ENCODE measurements around the gene TMPRSS4.

Gene TMPRSS4

GRCh38 chr11:118071416-118072030 is 5.4 kb upstream of the TMPRSS4 start:
- Histone ChIP-seq H3K79me2 (ENCODE audit: insufficient read depth, low read length) (no peaks in the 10 kb centered on the region), H3F3A (ENCODE audit: insufficient read depth, low read length) (no peaks in the 10 kb centered on the region), H3K4me3 (ENCODE audit: low read depth, low read length, poor library complexity, severe bottlenecking) (no peak overlapping the region), H3K9me3 (ENCODE audit: low read length) (no peaks in the 10 kb centered on the region), H3K4me2 (ENCODE audit: low read length) (no peak overlapping the region), H3K27ac (ENCODE audit: low read depth, low read length, poor library complexity, severe bottlenecking) (no peak overlapping the region), H3K4me1 (ENCODE audit: insufficient read depth, low read length, severe bottlenecking) (no peaks in the 10 kb centered on the region), H3K9me2 (ENCODE audit: low read depth, low read length) (no peaks in the 10 kb centered on the region), H2AFZ (ENCODE audit: low read length) (no peak overlapping the region), H3K27me3 (ENCODE audit: insufficient read depth, low read length) (no peaks in the 10 kb centered on the region), H3K36me3 (ENCODE audit: insufficient read depth, low read length) (no peaks in the 10 kb centered on the region), H3K9ac (ENCODE audit: low read length) (no peak overlapping the region), H4K20me1 (ENCODE audit: insufficient read depth, low read length) (no peaks in the 10 kb centered on the region)
- TF ChIP-seq CTCF (IDR thresholded peaks at IDR 0.05; ENCODE audit: low read length) (no peak), EZH2 (IDR thresholded peaks at IDR 0.05; ENCODE audit: borderline replicate concordance, low read length) (no peak)

- H3K4me1 ChIP-seq (ENCODE audit: insufficient read depth, low read length, severe bottlenecking) = no peaks in the 10 kb centered on the region
- no peak overlapping the region for H2AFZ ChIP-seq (ENCODE audit: low read length)
- no peaks in the 10 kb centered on the region for H3K79me2 ChIP-seq (ENCODE audit: insufficient read depth, low read length)
- H3K27ac ChIP-seq (ENCODE audit: low read depth, low read length, poor library complexity, severe bottlenecking) = no peak overlapping the region
- no peaks in the 10 kb centered on the region for H3K27me3 ChIP-seq (ENCODE audit: insufficient read depth, low read length)
- no peaks in the 10 kb centered on the region for H3F3A ChIP-seq (ENCODE audit: insufficient read depth, low read length)
- H3K9me2 ChIP-seq (ENCODE audit: low read depth, low read length) = no peaks in the 10 kb centered on the region
- H4K20me1 ChIP-seq (ENCODE audit: insufficient read depth, low read length) = no peaks in the 10 kb centered on the region
- H3K4me2 ChIP-seq (ENCODE audit: low read length) = no peak overlapping the region
- TF ChIP-seq CTCF (IDR thresholded peaks at IDR 0.05; ENCODE audit: low read length) = no peak
- no peak for TF ChIP-seq EZH2 (IDR thresholded peaks at IDR 0.05; ENCODE audit: borderline replicate concordance, low read length)
- no peak overlapping the region for H3K9ac ChIP-seq (ENCODE audit: low read length)
- no peaks in the 10 kb centered on the region for H3K9me3 ChIP-seq (ENCODE audit: low read length)
- H3K4me3 ChIP-seq (ENCODE audit: low read depth, low read length, poor library complexity, severe bottlenecking) = no peak overlapping the region
- no peaks in the 10 kb centered on the region for H3K36me3 ChIP-seq (ENCODE audit: insufficient read depth, low read length)
These were observed 3.3 kb upstream of the TMPRSS4 start for GRCh38 chr11:118073554-118073953.

GRCh38 chr11:118074091-118074685 is 2.7 kb upstream of the TMPRSS4 start:
- Histone ChIP-seq H3K36me3 (ENCODE audit: insufficient read depth, low read length) (no peaks in the 10 kb centered on the region), H3K4me2 (ENCODE audit: low read length) (no peak overlapping the region), H3K27me3 (ENCODE audit: insufficient read depth, low read length) (no peaks in the 10 kb centered on the region), H2AFZ (ENCODE audit: low read length) (no peak overlapping the region), H3K9ac (ENCODE audit: low read length) (no peak overlapping the region), H3K9me3 (ENCODE audit: low read length) (no peaks in the 10 kb centered on the region), H3K4me3 (ENCODE audit: low read depth, low read length, poor library complexity, severe bottlenecking) (no peak overlapping the region), H3K9me2 (ENCODE audit: low read depth, low read length) (no peaks in the 10 kb centered on the region), H3K79me2 (ENCODE audit: insufficient read depth, low read length) (no peaks in the 10 kb centered on the region), H3F3A (ENCODE audit: insufficient read depth, low read length) (no peaks in the 10 kb centered on the region), H4K20me1 (ENCODE audit: insufficient read depth, low read length) (no peaks in the 10 kb centered on the region), H3K4me1 (ENCODE audit: insufficient read depth, low read length, severe bottlenecking) (no peaks in the 10 kb centered on the region), H3K27ac (ENCODE audit: low read depth, low read length, poor library complexity, severe bottlenecking) (no peak overlapping the region)
- TF ChIP-seq EZH2 (IDR thresholded peaks at IDR 0.05; ENCODE audit: borderline replicate concordance, low read length) (no peak), CTCF (IDR thresholded peaks at IDR 0.05; ENCODE audit: low read length) (no peak)
